Fibroblast of pulmonary artery (primary cell): ENCODE results near the gene GRIK3.

Source experiments
- DNase-seq: peaks from one replicate; pipeline ENCODE4 v3.0.0-alpha.2; 2010; ENCODE audit warnings: low read depth
- H3K4me3 ChIP-seq: replicated peaks from 2 replicates; pipeline ENCODE4 v1.5.1; 2011; ENCODE audit warnings: low read depth, mild to moderate bottlenecking, control low read depth, low read length, moderate library complexity
- CTCF ChIP-seq: IDR thresholded peaks from 2 replicates; pipeline ENCODE4 v1.5.1; 2011; ENCODE audit warnings: mild to moderate bottlenecking, control low read depth, low read length, inconsistent platforms; ENCODE audit errors: missing control alignments

The GRIK3 gene

GRCh38 chr1:36961062-36961615, 73.2 kb downstream of the GRIK3 start:
- DNase-seq: no peak
- TF ChIP-seq CTCF: no peak
- H3K4me3 ChIP-seq: no peak overlapping the region

- no peak for DNase-seq
- no peak overlapping the region for H3K4me3 ChIP-seq
- TF ChIP-seq CTCF: no peak
These were observed 77.7 kb downstream of the GRIK3 start for GRCh38 chr1:36956570-36956969.

- no peak overlapping the region for H3K4me3 ChIP-seq
- no peak for TF ChIP-seq CTCF
- no peak for DNase-seq
These were observed 79.3 kb downstream of the GRIK3 start for GRCh38 chr1:36955016-36955415.

GRCh38 chr1:36953061-36953460, 81.3 kb downstream of the GRIK3 start:
- DNase-seq: no peak
- no peak for TF ChIP-seq CTCF
- no peak overlapping the region for H3K4me3 ChIP-seq

GRCh38 chr1:36951761-36952160, 82.6 kb downstream of the GRIK3 start:
- H3K4me3 ChIP-seq: no peak overlapping the region
- DNase-seq: no peak
- TF ChIP-seq CTCF: no peak

GRCh38 chr1:36951292-36951750, 83.0 kb downstream of the GRIK3 start:
- no peak for DNase-seq
- TF ChIP-seq CTCF: no peak
- H3K4me3 ChIP-seq: no peak overlapping the region

GRCh38 chr1:36950604-36951291, 83.6 kb downstream of the GRIK3 start:
- TF ChIP-seq CTCF: no peak
- DNase-seq: no peak
- no peak overlapping the region for H3K4me3 ChIP-seq
